Loucy (cell line): ENCODE data around the gene MAPT.

Experiments
- EZH2phosphoT487 ChIP-seq: fragments of 200-600 bp; IDR thresholded peaks from 2 replicates; pipeline ENCODE4 v1.6.1; 2018; ENCODE audit warnings: antibody characterized with exemption, mild to moderate bottlenecking, moderate library complexity, borderline replicate concordance
- TF ChIP-seq, protein P1 (sequence below): fragments of 200-600 bp; sonication (generic); conservative IDR thresholded peaks from 2 replicates; pipeline ENCODE4 v1.5.1; 2014; ENCODE audit warnings: mild to moderate bottlenecking, antibody characterized with exemption, low read length

GRCh38 chr17:45895969-45896785, 1.8 kb downstream of the MAPT start:
- TF ChIP-seq, protein P1, sequence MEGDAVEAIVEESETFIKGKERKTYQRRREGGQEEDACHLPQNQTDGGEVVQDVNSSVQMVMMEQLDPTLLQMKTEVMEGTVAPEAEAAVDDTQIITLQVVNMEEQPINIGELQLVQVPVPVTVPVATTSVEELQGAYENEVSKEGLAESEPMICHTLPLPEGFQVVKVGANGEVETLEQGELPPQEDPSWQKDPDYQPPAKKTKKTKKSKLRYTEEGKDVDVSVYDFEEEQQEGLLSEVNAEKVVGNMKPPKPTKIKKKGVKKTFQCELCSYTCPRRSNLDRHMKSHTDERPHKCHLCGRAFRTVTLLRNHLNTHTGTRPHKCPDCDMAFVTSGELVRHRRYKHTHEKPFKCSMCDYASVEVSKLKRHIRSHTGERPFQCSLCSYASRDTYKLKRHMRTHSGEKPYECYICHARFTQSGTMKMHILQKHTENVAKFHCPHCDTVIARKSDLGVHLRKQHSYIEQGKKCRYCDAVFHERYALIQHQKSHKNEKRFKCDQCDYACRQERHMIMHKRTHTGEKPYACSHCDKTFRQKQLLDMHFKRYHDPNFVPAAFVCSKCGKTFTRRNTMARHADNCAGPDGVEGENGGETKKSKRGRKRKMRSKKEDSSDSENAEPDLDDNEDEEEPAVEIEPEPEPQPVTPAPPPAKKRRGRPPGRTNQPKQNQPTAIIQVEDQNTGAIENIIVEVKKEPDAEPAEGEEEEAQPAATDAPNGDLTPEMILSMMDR, result no peak
- TF ChIP-seq EZH2phosphoT487, result no peak
